ENCODE measurements around the gene KCNB1. TPM values are rescaled to one million over a fixed set of nuclear protein-coding genes. Genes with fewer than 3 reads are reported as not detected.

The KCNB1 gene
- total RNA-seq, 1 donor from 2014 or later = 0.41 TPM

- TF ChIP-seq CTCF (IDR thresholded peaks at IDR 0.05) = no peak
Observed at GRCh38 chr20:49519777-49520359, 37.4 kb upstream of the KCNB1 start.

GRCh38 chr20:49519212-49519712 is 36.8 kb upstream of the KCNB1 start:
- H3K36me3 ChIP-seq = no peaks in the 10 kb centered on the region
- no peak overlapping the region for H3K27ac ChIP-seq
- H3K9me3 ChIP-seq = no peaks in the 10 kb centered on the region
- H3K4me1 ChIP-seq = no peaks in the 10 kb centered on the region
- no peak for TF ChIP-seq CTCF (IDR thresholded peaks at IDR 0.05)
- intact Hi-C loops (cut with DNase I) = no loop called here
- H3K27me3 ChIP-seq = no peaks in the 10 kb centered on the region
- ATAC-seq (no peak), DNase-seq (no peak)
- H3K4me3 ChIP-seq = no peak overlapping the region

More at GRCh38 chr20:49519777-49520359, 37.4 kb upstream of the KCNB1 start:
- no peak overlapping the region for H3K4me3 ChIP-seq
- no peaks in the 10 kb centered on the region for H3K36me3 ChIP-seq
- intact Hi-C loops (cut with DNase I) = no loop called here
- no peak overlapping the region for H3K27ac ChIP-seq
- no peak for ATAC-seq
- no peaks in the 10 kb centered on the region for H3K9me3 ChIP-seq
- no peaks in the 10 kb centered on the region for H3K27me3 ChIP-seq
- DNase-seq = no peak
- H3K4me1 ChIP-seq = no peaks in the 10 kb centered on the region

GRCh38 chr20:49518576-49518975 is 36.1 kb upstream of the KCNB1 start:
- DNase-seq (no peak), ATAC-seq (no peak)
- no peaks in the 10 kb centered on the region for H3K4me1 ChIP-seq
- no peak for TF ChIP-seq CTCF (IDR thresholded peaks at IDR 0.05)
- no peaks in the 10 kb centered on the region for H3K27me3 ChIP-seq
- H3K9me3 ChIP-seq = no peaks in the 10 kb centered on the region
- no peaks in the 10 kb centered on the region for H3K36me3 ChIP-seq
- intact Hi-C loops (cut with DNase I) = no loop called here
- no peak overlapping the region for H3K27ac ChIP-seq
- H3K4me3 ChIP-seq = no peak overlapping the region

- Histone ChIP-seq H3K9me3 (no peaks in the 10 kb centered on the region), H3K27me3 (no peaks in the 10 kb centered on the region), H3K36me3 (no peaks in the 10 kb centered on the region), H3K27ac (no peak overlapping the region), H3K4me3 (no peak overlapping the region), H3K4me1 (no peaks in the 10 kb centered on the region)
- intact Hi-C loops (cut with DNase I) = no loop called here
- DNase-seq (no peak), ATAC-seq (no peak)
- TF ChIP-seq CTCF (IDR thresholded peaks at IDR 0.05) = no peak
Observed at GRCh38 chr20:49517805-49518100, 35.3 kb upstream of the KCNB1 start.

GRCh38 chr20:49516916-49517804 is 34.7 kb upstream of the KCNB1 start:
- Histone ChIP-seq H3K4me1 (no peaks in the 10 kb centered on the region), H3K27me3 (no peaks in the 10 kb centered on the region), H3K27ac (no peak overlapping the region), H3K9me3 (no peaks in the 10 kb centered on the region), H3K36me3 (no peaks in the 10 kb centered on the region), H3K4me3 (no peak overlapping the region)
- ATAC-seq (no peak), DNase-seq (no peak)
- TF ChIP-seq CTCF (IDR thresholded peaks at IDR 0.05) = no peak
- intact Hi-C loops (cut with DNase I) = no loop called here

Data from upper lobe of right lung (tissue), 1 donor.